H1 (cell line): Measurements from ENCODE around the gene ZNF586. TPM values are rescaled to one million over a fixed set of nuclear protein-coding genes. Genes with fewer than 3 reads are reported as not detected.
"Not testable (repeated sequence)": the region's sequence is repeated elsewhere in the genome, so short reads cannot be mapped to it uniquely, and the experiment has no call there.

Source experiments
- CTCF ChIA-PET: fragments of 300-600 bp; sonication (Branson Sonifier 250); formaldehyde crosslinking; loops from one replicate; lab custom pipeline; 2021; ENCODE audit not compliant: partially characterized antibody; lab: Charles Lee
- POLR2A ChIA-PET: fragments of 300-600 bp; sonication (Branson Sonifier 250); formaldehyde crosslinking; loops from one replicate; lab custom pipeline; 2021; ENCODE audit warnings: inconsistent platforms; ENCODE audit not compliant: partially characterized antibody; lab: Charles Lee
- DNase-seq, 2 experiments: peaks; one replicate each; pipeline versions ENCODE4 v3.0.0 to v3.0.0-alpha.2; 2010 to 2022; ENCODE audit warnings: low spot score in 2 of 2, low read depth in 1 of 2, mixed read lengths in 1 of 2
- FAIRE-seq: peaks from 2 replicates; lab custom pipeline; 2011; peaks lifted over from hg19 to GRCh38; lab: Jason Lieb, UNC
- H2AFZ ChIP-seq: 2 replicates; pipeline ENCODE4 v1.8.1; 2012; ENCODE audit warnings: low read length, inconsistent platforms
- H2AK5ac ChIP-seq: 2 replicates; pipeline ENCODE4 v1.6.1; 2013; ENCODE audit warnings: low read depth, low read length
- H2BK120ac ChIP-seq: replicated peaks from 2 replicates; pipeline ENCODE3; 2013; ENCODE audit warnings: low read depth, low read length, inconsistent platforms
- H2BK12ac ChIP-seq: 2 replicates; pipeline ENCODE4 v1.6.1; 2013; ENCODE audit warnings: low read depth, low read length
- H2BK15ac ChIP-seq: 2 replicates; pipeline ENCODE4 v1.6.1; 2013; ENCODE audit warnings: low read length
- H2BK20ac ChIP-seq: 2 replicates; pipeline ENCODE4 v1.6.1; 2013; ENCODE audit warnings: low read length
- H2BK5ac ChIP-seq: 2 replicates; pipeline ENCODE4 v1.6.1; 2013; ENCODE audit warnings: low read depth, low read length
- H3K14ac ChIP-seq: 2 replicates; pipeline ENCODE4 v1.6.1; 2013; ENCODE audit warnings: inconsistent platforms; ENCODE audit not compliant: insufficient read length
- H3K18ac ChIP-seq: 2 replicates; pipeline ENCODE4 v1.6.1; 2013; ENCODE audit warnings: low read length; ENCODE audit errors: extremely low read depth
- H3K23ac ChIP-seq: 2 replicates; pipeline ENCODE4 v1.6.1; 2013; ENCODE audit warnings: inconsistent platforms; ENCODE audit not compliant: insufficient read length
- H3K23me2 ChIP-seq: 2 replicates; pipeline ENCODE4 v1.6.1; 2013; ENCODE audit warnings: low read depth, low read length
- H3K27ac ChIP-seq: 2 replicates; pipeline ENCODE4 v1.6.1; 2011; ENCODE audit warnings: low read depth, low read length, inconsistent platforms
- H3K27me3 ChIP-seq, 4 experiments: replicated peaks in 1 of 4; 1 replicate in 1 of 4; 2 replicates in 3 of 4; pipeline versions ENCODE4 v1.6.1 to v1.8.1; 2011 to 2013; ENCODE audit warnings: low read length in 3 of 4, mild to moderate bottlenecking in 3 of 4, inconsistent platforms in 2 of 4, mixed read lengths in 2 of 4, moderate library complexity in 1 of 4; ENCODE audit not compliant: control insufficient read depth in 3 of 4, insufficient read depth in 3 of 4; ENCODE audit errors: extremely low read depth in 1 of 4
- H3K36me3 ChIP-seq, 4 experiments: 2 replicates each; pipeline versions ENCODE4 v1.6.1 to v1.8.1; 2011 to 2013; ENCODE audit warnings: mild to moderate bottlenecking in 4 of 4, low read length in 3 of 4, moderate library complexity in 2 of 4, control low read depth in 1 of 4, inconsistent platforms in 1 of 4; ENCODE audit not compliant: insufficient read depth in 4 of 4, control insufficient read depth in 2 of 4
- H3K4ac ChIP-seq: replicated peaks from 2 replicates; pipeline ENCODE3; 2013; ENCODE audit warnings: low read length, low read depth, mixed read lengths, inconsistent platforms; ENCODE audit not compliant: insufficient read length
- H3K4me1 ChIP-seq, 4 experiments: replicated peaks in 1 of 4; 1 replicate in 1 of 4; 2 replicates in 3 of 4; pipeline versions ENCODE4 v1.6.1 to v1.8.1; 2011 to 2013; ENCODE audit warnings: low read length in 3 of 4, inconsistent platforms in 2 of 4, mixed read lengths in 1 of 4; ENCODE audit not compliant: insufficient read depth in 4 of 4, control insufficient read depth in 3 of 4
- H3K4me2 ChIP-seq, 2 experiments: 2 replicates each; pipeline versions ENCODE4 v1.6.1 to v1.8.1; 2011 to 2013; ENCODE audit warnings: low read depth in 2 of 2, low read length in 2 of 2, control low read depth in 1 of 2, inconsistent platforms in 1 of 2, mild to moderate bottlenecking in 1 of 2; ENCODE audit not compliant: insufficient read depth in 1 of 2
- H3K4me3 ChIP-seq, 4 experiments: fragments of 200-600, 300-600 bp in 1 of 4; sonication (generic), shearing (Covaris generic), sonication (Bioruptor Twin) in 1 of 4; 2 replicates each; pipeline versions ENCODE4 v1.5.1 to v1.8.1; 2011 to 2016; ENCODE audit warnings: low read length in 4 of 4, low read depth in 3 of 4, control low read depth in 2 of 4, inconsistent platforms in 2 of 4, mild to moderate bottlenecking in 2 of 4, mixed read lengths in 1 of 4, moderate library complexity in 1 of 4; ENCODE audit not compliant: insufficient read depth in 2 of 4; ENCODE audit errors: extremely low read depth in 1 of 4
- H3K56ac ChIP-seq: replicated peaks from 2 replicates; pipeline ENCODE3; 2013; ENCODE audit warnings: low read depth, mild to moderate bottlenecking, mixed read lengths, low read length, inconsistent platforms; ENCODE audit not compliant: insufficient read length
- H3K79me1 ChIP-seq: 2 replicates; pipeline ENCODE4 v1.6.1; 2013; ENCODE audit warnings: low read depth, low read length, control low read depth
- H3K79me2 ChIP-seq, 2 experiments: 2 replicates each; pipeline versions ENCODE4 v1.6.1 to v1.8.1; 2012 to 2013; ENCODE audit warnings: low read length in 2 of 2, mild to moderate bottlenecking in 2 of 2, inconsistent platforms in 1 of 2; ENCODE audit not compliant: insufficient read depth in 2 of 2, control insufficient read depth in 1 of 2
- H3K9ac ChIP-seq, 4 experiments: replicated peaks in 1 of 4; 1 replicate in 1 of 4; 2 replicates in 3 of 4; pipeline versions ENCODE4 v1.6.1 to v1.8.1; 2011 to 2013; ENCODE audit warnings: low read depth in 3 of 4, low read length in 3 of 4, control low read depth in 2 of 4, mild to moderate bottlenecking in 2 of 4, moderate library complexity in 2 of 4, inconsistent platforms in 1 of 4; ENCODE audit errors: extremely low read depth in 1 of 4
- H3K9me3 ChIP-seq, 2 experiments: 2 replicates each; pipeline versions ENCODE4 v1.6.1 to v1.8.1; 2012 to 2013; ENCODE audit warnings: mild to moderate bottlenecking in 2 of 2, moderate library complexity in 2 of 2, control low read depth in 1 of 2, inconsistent platforms in 1 of 2, low read depth in 1 of 2, low read length in 1 of 2, mixed read lengths in 1 of 2; ENCODE audit not compliant: insufficient read depth in 2 of 2
- H4K20me1 ChIP-seq, 2 experiments: replicated peaks in 1 of 2; 2 replicates each; pipeline versions ENCODE3 to v1.8.1; 2011 to 2013; ENCODE audit warnings: inconsistent platforms in 2 of 2, low read length in 2 of 2, mild to moderate bottlenecking in 1 of 2; ENCODE audit not compliant: insufficient read depth in 2 of 2, control insufficient read depth in 1 of 2
- H4K5ac ChIP-seq: 2 replicates; pipeline ENCODE4 v1.6.1; 2013; ENCODE audit warnings: low read length, low read depth, mixed read lengths, inconsistent platforms; ENCODE audit not compliant: insufficient read length
- H4K8ac ChIP-seq: 2 replicates; pipeline ENCODE4 v1.8.0; 2013; ENCODE audit warnings: mild to moderate bottlenecking, moderate library complexity, low read length, inconsistent platforms; ENCODE audit not compliant: insufficient read depth; ENCODE audit errors: extremely low read depth
- H4K91ac ChIP-seq: replicated peaks from 2 replicates; pipeline ENCODE3; 2013; ENCODE audit warnings: low read length, mixed read lengths, inconsistent platforms; ENCODE audit not compliant: insufficient read length
- WGBS, 2 experiments: shearing (Covaris generic) in 1 of 2; methylation state at CpG; one replicate each; pipeline versions ENCODE4 v1.1.6 to v1.1.7; 2013 to 2015; ENCODE audit warnings: low lambda C conversion rate in 2 of 2, mixed read lengths in 2 of 2, inconsistent platforms in 1 of 2, low coverage in 1 of 2, missing lambda C conversion rate in 1 of 2; ENCODE audit not compliant: insufficient replicate concordance in 2 of 2, insufficient coverage in 1 of 2, insufficient read length in 1 of 2; ENCODE audit errors: extremely low coverage in 1 of 2, missing lambda C conversion rate in 1 of 2; 5-methylcytosine and 5-hydroxymethylcytosine counted together
- polyA plus RNA-seq, 7 experiments: library from polyadenylated mRNA; depleted of rRNA in 3 of 7; stranded (reverse) in 5 of 7; unstranded in 2 of 7; fragments of >200 nt in 5 of 7; fragments of 200-250 nt in 2 of 7; gene quantifications; 1 replicate in 5 of 7; 2 replicates in 1 of 7; 4 replicates in 1 of 7; pipeline versions ENCODE4 v1.2.1 to v1.2.3, GENCODE V29; 2011 to 2013; ENCODE audit warnings: missing spikeins in 2 of 7, mixed read lengths in 2 of 7
- total RNA-seq: library from RNA; stranded (reverse); fragmentation: NEBNext Ultra II Directional; extraction: Animal tissue kit (Norgen Biotek cat#: 25700); gene quantifications from 2 replicates; pipeline ENCODE4 v1.2.1, GENCODE V29; 2021

Gene ZNF586
- total and polyA plus RNA-seq, 2 of the 8 experiments (the other 6 are each of a cell fraction or from before 2014, with no cell fraction given), result 8.1 to 15.5 TPM

- H3K23me2 ChIP-seq, H4K91ac ChIP-seq, H3K4ac ChIP-seq, H3K14ac ChIP-seq, H2BK120ac ChIP-seq, H2BK15ac ChIP-seq, H3K4me1 ChIP-seq, DNase-seq, H3K79me1 ChIP-seq, H4K8ac ChIP-seq, H2AK5ac ChIP-seq, H3K4me3 ChIP-seq, H3K9ac ChIP-seq, H3K18ac ChIP-seq, H3K27me3 ChIP-seq, POLR2A ChIA-PET, H2BK5ac ChIP-seq, H3K4me2 ChIP-seq, H2AFZ ChIP-seq, H3K9me3 ChIP-seq, H3K56ac ChIP-seq, FAIRE-seq, H3K23ac ChIP-seq, H4K20me1 ChIP-seq, H2BK12ac ChIP-seq, CTCF ChIA-PET, H4K5ac ChIP-seq, H3K27ac ChIP-seq, H2BK20ac ChIP-seq: not testable (repeated sequence)
- Histone ChIP-seq H3K36me3 (peaks cover 0 to 11% (median 0%) of the 10 kb centered on the region in 4 experiments; a peak in 3 of 8 replicates), H3K79me2 (peaks cover 18 to 78% of the 10 kb centered on the region in 2 experiments)
- 100% methylated on average over 3 of the region's 4 CpGs; no CpG with 5 or more reads in 1 of the 2 experiments for WGBS, 2 experiments
Observed at GRCh38 chr19:57823608-57824007, 54.1 kb downstream of the ZNF586 start.
